Measurements from ENCODE around the gene AFMID. TPM values are rescaled to one million over a fixed set of nuclear protein-coding genes. Genes with fewer than 3 reads are reported as not detected.

Gene AFMID
- total and polyA plus RNA-seq, 2 of the 13 experiments (the other 11 are each of a cell fraction or from before 2014, with no cell fraction given): 249 to 270 TPM

- TF ChIP-seq CCAR2 (optimal IDR thresholded peaks at IDR 0.05; ENCODE audit: low read depth, low read length): no peak
- TF ChIP-seq ZFP36L1 (CRISPR knock-in tag; IDR thresholded peaks at IDR 0.05): no peak
- peak; percentile 60 for TF ChIP-seq MED1 (CRISPR knock-in tag; IDR thresholded peaks at IDR 0.05)
- TF ChIP-seq ZNF274 (CRISPR knock-in tag; IDR thresholded peaks at IDR 0.05): no peak
- TF ChIP-seq ZNF557 (CRISPR knock-in tag; IDR thresholded peaks at IDR 0.05): no peak
- TF ChIP-seq HMG20A (CRISPR knock-in tag; IDR thresholded peaks at IDR 0.05; ENCODE audit: borderline replicate concordance): no peak
- TF ChIP-seq ZNF276 (CRISPR knock-in tag; IDR thresholded peaks at IDR 0.05; ENCODE audit: low read depth): no peak
- TF ChIP-seq ZNF576 (CRISPR knock-in tag; IDR thresholded peaks at IDR 0.05): peak; percentile 77
- TF ChIP-seq ZNF781 (CRISPR knock-in tag; IDR thresholded peaks at IDR 0.05; ENCODE audit: borderline replicate concordance, not compliant biosample characterization): peak; percentile 30
- TF ChIP-seq ZNF251 (CRISPR knock-in tag; IDR thresholded peaks at IDR 0.05): no peak
- TF ChIP-seq DPF2 (CRISPR knock-in tag; IDR thresholded peaks at IDR 0.05; ENCODE audit: borderline replicate concordance, low read depth): no peak
- TF ChIP-seq PBX3 (CRISPR knock-in tag; IDR thresholded peaks at IDR 0.05; ENCODE audit: borderline replicate concordance): no peak
- no peak for TF ChIP-seq ZNF672 (CRISPR knock-in tag; IDR thresholded peaks at IDR 0.05)
- 0 out of 2 replicates have a peak, but pooled peaks have one; percentile 23 for TF ChIP-seq ZBED4 (CRISPR knock-in tag; IDR thresholded peaks at IDR 0.05; ENCODE audit: borderline replicate concordance)
- no peak for TF ChIP-seq ZBTB10 (CRISPR knock-in tag; IDR thresholded peaks at IDR 0.05; ENCODE audit: borderline replicate concordance)
- no peak for TF ChIP-seq NR1H2 (CRISPR knock-in tag; IDR thresholded peaks at IDR 0.05; ENCODE audit: borderline replicate concordance, low read depth)
These were observed 64.0 kb downstream of the AFMID start (continued) for GRCh38 chr17:78250891-78251772.

Data from HepG2 (cell line).